Transverse colon (tissue), 4 donors: Measurements from ENCODE around the gene ZNF184.

Experiments used
- EP300 ChIP-seq: sonication (generic); formaldehyde crosslinking; IDR thresholded peaks from one replicate; pipeline ENCODE4 v1.6.1; 2017; ENCODE audit warnings: antibody characterized with exemption, low read depth
- POLR2A ChIP-seq: fragments of 450-650 bp; IDR thresholded peaks from one replicate; pipeline ENCODE4 v1.6.1; 2016; ENCODE audit warnings: antibody characterized with exemption, mild to moderate bottlenecking, moderate library complexity
- POLR2AphosphoS5 ChIP-seq, 3 donors: sonication (generic); formaldehyde crosslinking; IDR thresholded peaks; one replicate each; pipeline ENCODE4 v1.6.1; 2016; ENCODE audit warnings: antibody characterized with exemption in 3 of 3
- TF ChIP-seq, protein P1 (sequence below), 5 experiments: fragments of 200-600 bp in 3 of 5; fragments of 450-650 bp in 2 of 5; sonication (generic) in 3 of 5; IDR thresholded peaks; 1 replicate in 2 of 5; 2 replicates in 3 of 5; pipeline ENCODE4 v1.5.1; 2016 to 2017; ENCODE audit warnings: antibody characterized with exemption in 5 of 5, inconsistent platforms in 3 of 5, mild to moderate bottlenecking in 2 of 5, moderate library complexity in 1 of 5

DNA sequence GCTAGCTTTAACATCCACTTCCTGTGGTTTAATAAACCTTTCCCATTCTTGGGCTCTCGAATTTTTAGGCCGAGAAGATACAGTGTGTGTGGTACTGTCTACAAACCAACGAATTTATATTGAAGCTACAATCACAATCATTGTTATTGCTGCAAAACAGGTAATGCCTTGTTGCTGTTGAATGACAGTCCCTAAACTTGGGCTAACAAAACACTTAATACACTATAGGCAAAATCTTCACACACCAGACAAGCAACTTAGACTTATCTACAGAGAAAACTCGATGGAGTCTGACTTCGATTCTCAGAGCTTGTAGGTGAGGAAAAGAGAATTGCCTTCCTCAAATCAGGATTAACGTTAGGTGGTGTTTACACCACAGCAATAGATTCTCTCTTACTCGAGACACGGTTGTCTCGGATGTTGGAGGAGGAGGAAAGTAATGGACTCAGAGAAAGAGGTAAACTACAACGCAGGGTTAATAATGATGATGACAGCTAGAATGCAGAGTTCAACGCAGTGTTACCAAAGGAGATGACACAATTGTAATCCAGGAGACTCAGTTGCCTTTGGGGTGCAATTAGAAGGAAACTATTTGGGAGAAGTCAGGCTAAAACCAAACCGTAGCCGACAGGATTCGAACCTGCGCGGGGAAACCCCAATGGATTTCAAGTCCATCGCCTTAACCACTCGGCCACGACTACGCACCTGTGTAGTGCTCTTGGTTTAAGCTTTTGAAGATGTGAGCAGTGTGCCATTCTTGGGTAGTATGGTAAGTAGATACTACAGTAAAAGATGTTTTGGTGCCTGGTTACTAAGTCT is 32.5 kb upstream of the ZNF184 start:
- TF ChIP-seq POLR2A = no peak
- TF ChIP-seq, protein P1, sequence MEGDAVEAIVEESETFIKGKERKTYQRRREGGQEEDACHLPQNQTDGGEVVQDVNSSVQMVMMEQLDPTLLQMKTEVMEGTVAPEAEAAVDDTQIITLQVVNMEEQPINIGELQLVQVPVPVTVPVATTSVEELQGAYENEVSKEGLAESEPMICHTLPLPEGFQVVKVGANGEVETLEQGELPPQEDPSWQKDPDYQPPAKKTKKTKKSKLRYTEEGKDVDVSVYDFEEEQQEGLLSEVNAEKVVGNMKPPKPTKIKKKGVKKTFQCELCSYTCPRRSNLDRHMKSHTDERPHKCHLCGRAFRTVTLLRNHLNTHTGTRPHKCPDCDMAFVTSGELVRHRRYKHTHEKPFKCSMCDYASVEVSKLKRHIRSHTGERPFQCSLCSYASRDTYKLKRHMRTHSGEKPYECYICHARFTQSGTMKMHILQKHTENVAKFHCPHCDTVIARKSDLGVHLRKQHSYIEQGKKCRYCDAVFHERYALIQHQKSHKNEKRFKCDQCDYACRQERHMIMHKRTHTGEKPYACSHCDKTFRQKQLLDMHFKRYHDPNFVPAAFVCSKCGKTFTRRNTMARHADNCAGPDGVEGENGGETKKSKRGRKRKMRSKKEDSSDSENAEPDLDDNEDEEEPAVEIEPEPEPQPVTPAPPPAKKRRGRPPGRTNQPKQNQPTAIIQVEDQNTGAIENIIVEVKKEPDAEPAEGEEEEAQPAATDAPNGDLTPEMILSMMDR (IDR thresholded peaks at IDR 0.05) = no peak
- TF ChIP-seq EP300 = no peak
- TF ChIP-seq POLR2AphosphoS5 (IDR thresholded peaks at IDR 0.05) = no peak
